Measurements from ENCODE around the gene PRKAG2.

PRKAG2 gene

GRCh38 chr7:151682831-151683614, 193.9 kb downstream of the PRKAG2 start:
- Histone ChIP-seq H3K27ac (ENCODE audit: insufficient read depth, low read depth, low read length, poor library complexity, severe bottlenecking) (no peak overlapping the region), H3K27me3 (ENCODE audit: control insufficient read depth, insufficient read depth, low read length, poor library complexity, severe bottlenecking) (no peaks in the 10 kb centered on the region), H3K9me3 (ENCODE audit: control insufficient read depth, low read length) (no peaks in the 10 kb centered on the region), H3K4me3 (ENCODE audit: insufficient read depth, low read depth, low read length) (no peak overlapping the region), H3K36me3 (ENCODE audit: control insufficient read depth, insufficient read depth, low read length) (no peaks in the 10 kb centered on the region), H3K4me1 (ENCODE audit: control insufficient read depth, insufficient read depth, low read length) (no peaks in the 10 kb centered on the region)
- WGBS, 2 experiments, result 86 to 88% methylated on average over 14 of the region's 14 CpGs

- Histone ChIP-seq H3K4me3 (ENCODE audit: insufficient read depth, low read depth, low read length) (no peak overlapping the region), H3K27me3 (ENCODE audit: control insufficient read depth, insufficient read depth, low read length, poor library complexity, severe bottlenecking) (no peaks in the 10 kb centered on the region), H3K9me3 (ENCODE audit: control insufficient read depth, low read length) (no peaks in the 10 kb centered on the region), H3K4me1 (ENCODE audit: control insufficient read depth, insufficient read depth, low read length) (no peaks in the 10 kb centered on the region), H3K27ac (ENCODE audit: insufficient read depth, low read depth, low read length, poor library complexity, severe bottlenecking) (no peak overlapping the region), H3K36me3 (ENCODE audit: control insufficient read depth, insufficient read depth, low read length) (no peaks in the 10 kb centered on the region)
- 94 to 98% methylated on average over 3 of the region's 3 CpGs for whole genome bisulfite sequencing, 2 experiments
Observed at GRCh38 chr7:151681726-151682125, 195.2 kb downstream of the PRKAG2 start.

DNA sequence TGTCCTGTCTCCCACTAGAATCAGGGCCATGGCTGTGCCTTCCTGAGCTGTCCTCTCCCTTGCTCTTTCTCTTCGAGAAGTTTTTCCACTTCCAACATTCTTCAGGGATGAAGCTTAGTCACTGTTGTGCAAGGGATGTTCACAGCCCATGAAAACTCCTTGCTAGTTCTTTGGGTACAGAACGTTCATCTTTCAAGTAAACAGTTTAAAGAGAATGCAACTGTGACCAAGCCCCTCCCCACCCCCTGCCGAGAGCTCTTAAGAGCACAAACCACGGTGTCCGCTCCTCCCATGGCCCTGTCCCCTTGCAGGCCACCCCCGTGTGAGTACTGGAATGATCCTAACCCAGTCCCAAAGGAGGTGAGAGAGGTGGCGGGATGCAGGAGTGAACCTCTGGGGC, 196.1 kb downstream of the PRKAG2 start:
- WGBS, 2 experiments, result 71 to 74% methylated on average over 7 of the region's 7 CpGs
- Histone ChIP-seq H3K27ac (ENCODE audit: insufficient read depth, low read depth, low read length, poor library complexity, severe bottlenecking) (no peak overlapping the region), H3K27me3 (ENCODE audit: control insufficient read depth, insufficient read depth, low read length, poor library complexity, severe bottlenecking) (no peaks in the 10 kb centered on the region), H3K9me3 (ENCODE audit: control insufficient read depth, low read length) (no peaks in the 10 kb centered on the region), H3K4me1 (ENCODE audit: control insufficient read depth, insufficient read depth, low read length) (no peaks in the 10 kb centered on the region), H3K4me3 (ENCODE audit: insufficient read depth, low read depth, low read length) (no peak overlapping the region), H3K36me3 (ENCODE audit: control insufficient read depth, insufficient read depth, low read length) (no peaks in the 10 kb centered on the region)

DNA sequence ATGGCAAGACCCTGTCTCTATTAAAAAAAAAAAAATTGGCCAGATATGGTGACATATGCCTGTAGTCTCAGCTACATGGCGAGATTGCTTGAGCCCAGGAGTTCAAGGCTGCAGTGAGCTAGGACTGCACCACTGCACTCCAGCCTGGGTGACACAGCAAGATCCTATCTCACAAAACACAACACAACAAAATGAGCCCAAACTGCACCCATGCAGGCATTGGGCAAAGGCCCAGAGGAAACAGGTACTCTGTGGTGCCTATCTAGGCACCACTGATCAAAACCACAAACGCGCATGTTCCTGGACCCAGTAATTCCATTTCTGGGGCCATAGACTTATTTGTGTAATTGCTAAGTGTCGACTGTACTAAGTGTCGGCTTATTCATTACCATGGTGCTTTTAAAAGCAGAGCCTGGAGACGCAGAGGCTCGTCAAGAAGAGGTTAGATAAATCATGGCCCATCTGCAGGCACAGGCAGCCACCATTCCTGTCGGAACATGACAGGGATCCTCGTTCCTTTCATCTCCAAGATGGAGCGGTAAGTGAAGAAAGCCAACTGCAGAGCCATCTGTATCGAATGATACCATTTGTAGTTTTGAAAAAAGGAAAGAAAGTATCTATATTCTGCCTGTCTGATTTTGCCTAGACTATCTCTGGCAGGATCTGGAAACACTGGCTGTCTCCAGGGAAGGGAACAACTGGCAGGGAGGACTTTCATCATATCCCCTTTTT, 196.9 kb downstream of the PRKAG2 start:
- no peaks in the 10 kb centered on the region for H3K27me3 ChIP-seq (ENCODE audit: control insufficient read depth, insufficient read depth, low read length, poor library complexity, severe bottlenecking)
- WGBS, 2 experiments, result 95 to 96% methylated on average over 11 of the region's 11 CpGs
- H3K4me1 ChIP-seq (ENCODE audit: control insufficient read depth, insufficient read depth, low read length), result no peaks in the 10 kb centered on the region
- H3K9me3 ChIP-seq (ENCODE audit: control insufficient read depth, low read length), result no peaks in the 10 kb centered on the region
- H3K27ac ChIP-seq (ENCODE audit: insufficient read depth, low read depth, low read length, poor library complexity, severe bottlenecking), result no peak overlapping the region
- no peak overlapping the region for H3K4me3 ChIP-seq (ENCODE audit: insufficient read depth, low read depth, low read length)
- H3K36me3 ChIP-seq (ENCODE audit: control insufficient read depth, insufficient read depth, low read length), result no peaks in the 10 kb centered on the region

GRCh38 chr7:151679071-151679708, 197.7 kb downstream of the PRKAG2 start:
- no peak overlapping the region for H3K4me3 ChIP-seq (ENCODE audit: insufficient read depth, low read depth, low read length)
- no peaks in the 10 kb centered on the region for H3K4me1 ChIP-seq (ENCODE audit: control insufficient read depth, insufficient read depth, low read length)
- 87 to 90% methylated on average over 8 of the region's 8 CpGs for WGBS, 2 experiments
- no peak overlapping the region for H3K27ac ChIP-seq (ENCODE audit: insufficient read depth, low read depth, low read length, poor library complexity, severe bottlenecking)
- H3K36me3 ChIP-seq (ENCODE audit: control insufficient read depth, insufficient read depth, low read length), result no peaks in the 10 kb centered on the region
- H3K9me3 ChIP-seq (ENCODE audit: control insufficient read depth, low read length), result no peaks in the 10 kb centered on the region
- no peaks in the 10 kb centered on the region for H3K27me3 ChIP-seq (ENCODE audit: control insufficient read depth, insufficient read depth, low read length, poor library complexity, severe bottlenecking)

DNA sequence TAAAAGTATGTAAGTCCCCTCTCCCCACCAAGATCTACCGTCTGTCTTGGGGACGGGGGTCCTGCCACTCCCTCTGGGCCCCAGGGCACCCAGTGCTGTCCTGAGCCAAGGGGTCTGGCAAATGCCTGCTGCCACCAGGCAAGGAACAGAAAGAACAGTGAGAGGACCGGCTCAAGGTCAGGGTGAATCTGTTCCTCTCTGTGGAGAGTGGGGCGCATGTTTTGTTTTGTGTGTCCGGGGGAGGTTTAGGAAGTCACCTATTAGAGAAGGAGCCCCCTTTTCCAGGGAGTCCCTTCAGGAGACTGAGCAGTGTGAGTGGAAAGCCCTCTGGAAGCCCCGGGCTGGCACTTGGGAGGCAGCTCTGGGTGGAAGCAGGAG, 198.7 kb downstream of the PRKAG2 start:
- Histone ChIP-seq H3K4me3 (ENCODE audit: insufficient read depth, low read depth, low read length) (no peak overlapping the region), H3K9me3 (ENCODE audit: control insufficient read depth, low read length) (no peaks in the 10 kb centered on the region), H3K36me3 (ENCODE audit: control insufficient read depth, insufficient read depth, low read length) (no peaks in the 10 kb centered on the region), H3K4me1 (ENCODE audit: control insufficient read depth, insufficient read depth, low read length) (peaks cover 2% of the 10 kb centered on the region), H3K27ac (ENCODE audit: insufficient read depth, low read depth, low read length, poor library complexity, severe bottlenecking) (no peak overlapping the region), H3K27me3 (ENCODE audit: control insufficient read depth, insufficient read depth, low read length, poor library complexity, severe bottlenecking) (no peaks in the 10 kb centered on the region)
- 89 to 96% methylated on average over 6 of the region's 6 CpGs for WGBS, 2 experiments

DNA sequence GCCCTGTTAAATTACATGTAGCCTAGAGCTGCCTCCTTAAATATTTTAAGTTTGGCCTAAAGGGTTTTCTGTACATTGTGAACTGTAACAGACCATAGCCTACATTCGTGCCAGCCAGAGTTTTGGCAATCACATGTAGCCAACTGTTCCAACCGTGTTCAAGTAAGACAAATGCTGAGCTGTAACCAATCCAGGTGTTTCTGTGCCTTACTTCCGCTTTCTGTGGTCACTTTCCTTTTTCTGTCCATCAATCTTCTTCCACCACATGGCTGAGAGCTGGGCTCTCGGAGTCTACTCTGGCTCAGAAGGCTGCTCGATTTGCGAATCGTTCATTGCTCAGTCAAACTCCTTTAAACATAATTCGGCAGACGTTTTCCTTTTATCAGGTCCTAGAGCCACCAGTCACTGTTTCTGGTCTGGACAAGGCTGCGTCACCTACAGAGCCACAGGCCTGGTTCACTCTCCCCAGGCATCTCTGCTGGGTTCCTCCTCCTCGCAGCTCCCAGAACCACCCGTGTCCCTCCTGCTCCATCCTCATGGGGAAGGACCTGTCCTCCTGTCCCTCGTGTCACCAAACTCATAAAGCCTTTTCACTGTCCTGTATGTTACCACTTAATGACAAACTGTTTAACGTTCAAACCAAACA, 199.2 kb downstream of the PRKAG2 start:
- Histone ChIP-seq H3K36me3 (ENCODE audit: control insufficient read depth, insufficient read depth, low read length) (no peaks in the 10 kb centered on the region), H3K27ac (ENCODE audit: insufficient read depth, low read depth, low read length, poor library complexity, severe bottlenecking) (no peak overlapping the region), H3K27me3 (ENCODE audit: control insufficient read depth, insufficient read depth, low read length, poor library complexity, severe bottlenecking) (no peaks in the 10 kb centered on the region), H3K4me3 (ENCODE audit: insufficient read depth, low read depth, low read length) (no peak overlapping the region), H3K4me1 (ENCODE audit: control insufficient read depth, insufficient read depth, low read length) (peaks cover 7% of the 10 kb centered on the region), H3K9me3 (ENCODE audit: control insufficient read depth, low read length) (no peaks in the 10 kb centered on the region)
- WGBS, 2 experiments, result 85 to 87% methylated on average over 14 of the region's 14 CpGs

DNA sequence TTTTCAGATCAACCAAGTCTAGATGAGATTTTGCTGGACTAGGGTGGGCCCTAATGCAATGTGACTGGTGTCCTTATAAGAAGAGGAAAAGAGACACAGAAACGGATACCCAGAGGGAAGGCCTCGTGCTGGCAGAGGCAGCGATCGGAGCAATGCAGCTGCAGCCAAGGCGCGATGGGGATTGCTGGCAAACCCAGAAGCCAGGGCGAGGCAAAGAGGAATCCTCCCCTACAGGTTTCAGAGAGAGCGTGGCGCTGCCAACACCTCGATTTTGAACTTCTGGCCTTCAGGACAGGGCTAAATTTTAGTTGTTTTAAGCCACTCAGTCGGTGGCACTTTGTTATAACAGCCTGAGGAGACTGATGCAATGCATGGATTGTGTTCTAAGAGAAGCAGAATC, 200.2 kb downstream of the PRKAG2 start:
- Histone ChIP-seq H3K36me3 (ENCODE audit: control insufficient read depth, insufficient read depth, low read length) (no peaks in the 10 kb centered on the region), H3K4me3 (ENCODE audit: insufficient read depth, low read depth, low read length) (no peak overlapping the region), H3K27me3 (ENCODE audit: control insufficient read depth, insufficient read depth, low read length, poor library complexity, severe bottlenecking) (no peaks in the 10 kb centered on the region), H3K27ac (ENCODE audit: insufficient read depth, low read depth, low read length, poor library complexity, severe bottlenecking) (no peak overlapping the region), H3K4me1 (ENCODE audit: control insufficient read depth, insufficient read depth, low read length) (peaks cover 8% of the 10 kb centered on the region), H3K9me3 (ENCODE audit: control insufficient read depth, low read length) (no peaks in the 10 kb centered on the region)
- 84% methylated on average over 11 of the region's 11 CpGs for WGBS, 2 experiments

- Histone ChIP-seq H3K4me1 (ENCODE audit: control insufficient read depth, insufficient read depth, low read length) (peaks cover 8% of the 10 kb centered on the region), H3K9me3 (ENCODE audit: control insufficient read depth, low read length) (no peaks in the 10 kb centered on the region), H3K36me3 (ENCODE audit: control insufficient read depth, insufficient read depth, low read length) (no peaks in the 10 kb centered on the region), H3K4me3 (ENCODE audit: insufficient read depth, low read depth, low read length) (no peak overlapping the region), H3K27me3 (ENCODE audit: control insufficient read depth, insufficient read depth, low read length, poor library complexity, severe bottlenecking) (no peaks in the 10 kb centered on the region), H3K27ac (ENCODE audit: insufficient read depth, low read depth, low read length, poor library complexity, severe bottlenecking) (no peak overlapping the region)
- WGBS, 2 experiments, result 94 to 96% methylated on average over 26 of the region's 26 CpGs
Observed at GRCh38 chr7:151675196-151675920, 201.6 kb downstream of the PRKAG2 start.

All from ectodermal cell (in vitro differentiated cells).